HepG2 (cell line): ENCODE data around the gene CRAT. TPM values are rescaled to one million over a fixed set of nuclear protein-coding genes. Genes with fewer than 3 reads are reported as not detected.

Source experiments
- ADNP ChIP-seq: sonication (generic); formaldehyde crosslinking; IDR thresholded peaks from 2 replicates; pipeline ENCODE4 v1.4.0; 2020; ENCODE audit warnings: missing genetic modification reagents
- ELF4 ChIP-seq: sonication (generic); formaldehyde crosslinking; IDR thresholded peaks from 2 replicates; pipeline ENCODE4 v1.5.0; 2020; ENCODE audit warnings: missing genetic modification reagents, mild to moderate bottlenecking, moderate library complexity, borderline replicate concordance
- HOXA9 ChIP-seq: sonication (generic); formaldehyde crosslinking; IDR thresholded peaks from 2 replicates; pipeline ENCODE4 v1.8.1; 2022; ENCODE audit warnings: missing genetic modification reagents, mild to moderate bottlenecking, moderate library complexity, borderline replicate concordance
- KLF15 ChIP-seq: sonication (generic); formaldehyde crosslinking; IDR thresholded peaks from 2 replicates; pipeline ENCODE4 v1.8.1; 2023; ENCODE audit warnings: borderline replicate concordance, mild to moderate bottlenecking, inconsistent platforms, missing genetic modification reagents, mixed read lengths
- MTF1 ChIP-seq: sonication (generic); formaldehyde crosslinking; IDR thresholded peaks from 2 replicates; pipeline ENCODE4 v1.5.0; 2020; ENCODE audit warnings: missing genetic modification reagents
- NFE2 ChIP-seq: sonication (generic); formaldehyde crosslinking; IDR thresholded peaks from 2 replicates; pipeline ENCODE4 v1.4.0; 2020; ENCODE audit warnings: missing genetic modification reagents
- NONO ChIP-seq, 2 experiments: fragments of 450-650 bp in 1 of 2; sonication (generic) in 1 of 2; formaldehyde crosslinking in 1 of 2; IDR thresholded peaks in 1 of 2; conservative IDR thresholded peaks in 1 of 2; 2 replicates each; pipeline versions ENCODE4 v1.6.1 to v1.8.0; 2017 to 2022; ENCODE audit warnings: mild to moderate bottlenecking in 1 of 2, missing genetic modification reagents in 1 of 2, moderate library complexity in 1 of 2
- RERE ChIP-seq: IDR thresholded peaks from 2 replicates; pipeline ENCODE4 v1.6.1; 2016; ENCODE audit warnings: low read depth, missing genetic modification reagents, missing compliant biosample characterization
- STAG1 ChIP-seq: sonication (generic); formaldehyde crosslinking; IDR thresholded peaks from 2 replicates; pipeline ENCODE4 v1.4.0; 2020; ENCODE audit warnings: missing genetic modification reagents
- TMF1 ChIP-seq: sonication (generic); formaldehyde crosslinking; IDR thresholded peaks from 2 replicates; pipeline ENCODE4 v1.8.1; 2022; ENCODE audit warnings: low read depth, missing genetic modification reagents
- ZMAT3 ChIP-seq: sonication (generic); formaldehyde crosslinking; conservative IDR thresholded peaks from 2 replicates; pipeline ENCODE4 v1.7.0; 2021; ENCODE audit warnings: missing genetic modification reagents
- ZNF230 ChIP-seq: sonication (generic); formaldehyde crosslinking; IDR thresholded peaks from 2 replicates; pipeline ENCODE4 v1.4.0; 2020; ENCODE audit warnings: mild to moderate bottlenecking, missing genetic modification reagents
- ZNF605 ChIP-seq: sonication (generic); formaldehyde crosslinking; IDR thresholded peaks from 2 replicates; pipeline ENCODE4 v1.8.0; 2022; ENCODE audit warnings: mild to moderate bottlenecking, missing genetic modification reagents
- ZNF713 ChIP-seq: sonication (generic); formaldehyde crosslinking; IDR thresholded peaks from 2 replicates; pipeline ENCODE4 v1.4.0; 2020; ENCODE audit warnings: mild to moderate bottlenecking, missing genetic modification reagents
- ZNF746 ChIP-seq: sonication (generic); formaldehyde crosslinking; IDR thresholded peaks from 2 replicates; pipeline ENCODE4 v1.8.0; 2022; ENCODE audit warnings: mild to moderate bottlenecking, missing genetic modification reagents
- polyA plus RNA-seq, 8 experiments: library from polyadenylated mRNA; depleted of rRNA in 3 of 8; stranded (reverse) in 7 of 8; unstranded in 1 of 8; fragments of >200 nt; fragmentation: Illumina TruSeq in 4 of 8; extraction: Trizol in 4 of 8; gene quantifications; 2 replicates each; pipeline versions ENCODE4 v1.2.1 to v1.2.3, GENCODE V29; 2011 to 2016; ENCODE audit warnings: low read depth in 4 of 8, missing spikeins in 1 of 8, mixed read lengths in 1 of 8; ENCODE audit not compliant: insufficient read depth in 1 of 8
- total RNA-seq, 5 experiments: library from RNA; depleted of rRNA; stranded (reverse); fragments of >200 nt; fragmentation: Illumina TruSeq; extraction: Trizol; gene quantifications; 2 replicates each; pipeline ENCODE4 v1.2.3, GENCODE V29; 2016; ENCODE audit warnings: low read depth in 1 of 5
- TF ChIP-seq, protein P1 (sequence below): sonication (generic); formaldehyde crosslinking; IDR thresholded peaks from 2 replicates; pipeline ENCODE4 v1.5.0; 2020; ENCODE audit warnings: missing genetic modification reagents
- TF ChIP-seq, protein P2 (sequence below): conservative IDR thresholded peaks from 2 replicates; pipeline ENCODE4 v1.6.1; 2018; ENCODE audit warnings: missing genetic modification reagents
- TF ChIP-seq, protein P3 (sequence below): IDR thresholded peaks from 2 replicates; pipeline ENCODE4 v1.6.1; 2016; ENCODE audit warnings: missing compliant biosample characterization, missing genetic modification reagents, borderline replicate concordance
- TF ChIP-seq, protein P4 (sequence below): sonication (generic); formaldehyde crosslinking; IDR thresholded peaks from 2 replicates; pipeline ENCODE4 v1.8.1; 2023; ENCODE audit warnings: missing genetic modification reagents, inconsistent platforms, borderline replicate concordance

Gene CRAT
- total and polyA plus RNA-seq, 2 of the 13 experiments (the other 11 are each of a cell fraction or from before 2014, with no cell fraction given) = 26.1 to 26.6 TPM

GRCh38 chr9:129102791-129103594, 7.6 kb downstream of the CRAT start (continued):
- TF ChIP-seq STAG1 (CRISPR knock-in tag) (peak; percentile 16; the same call in 1 of the 2 replicates), ZNF746 (CRISPR knock-in tag) (no peak), RERE (CRISPR knock-in tag) (no peak), ZNF230 (CRISPR knock-in tag) (no peak), ZNF605 (no peak), ADNP (CRISPR knock-in tag) (no peak), ZNF713 (CRISPR knock-in tag) (no peak), MTF1 (CRISPR knock-in tag) (no peak), NONO (IDR thresholded peaks at IDR 0.05) (no peak), NONO (CRISPR knock-in tag; conservative IDR thresholded peaks at IDR 0.05) (no peak), ELF4 (CRISPR knock-in tag) (no peak), NFE2 (no peak), TMF1 (no peak), HOXA9 (no peak), KLF15 (no peak), ZMAT3 (CRISPR knock-in tag) (0 out of 2 replicates have a peak, but pooled peaks have one; percentile 30)
- TF ChIP-seq, protein P1, sequence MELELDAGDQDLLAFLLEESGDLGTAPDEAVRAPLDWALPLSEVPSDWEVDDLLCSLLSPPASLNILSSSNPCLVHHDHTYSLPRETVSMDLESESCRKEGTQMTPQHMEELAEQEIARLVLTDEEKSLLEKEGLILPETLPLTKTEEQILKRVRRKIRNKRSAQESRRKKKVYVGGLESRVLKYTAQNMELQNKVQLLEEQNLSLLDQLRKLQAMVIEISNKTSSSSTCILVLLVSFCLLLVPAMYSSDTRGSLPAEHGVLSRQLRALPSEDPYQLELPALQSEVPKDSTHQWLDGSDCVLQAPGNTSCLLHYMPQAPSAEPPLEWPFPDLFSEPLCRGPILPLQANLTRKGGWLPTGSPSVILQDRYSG (CRISPR knock-in tag) = no peak
- TF ChIP-seq, protein P2, sequence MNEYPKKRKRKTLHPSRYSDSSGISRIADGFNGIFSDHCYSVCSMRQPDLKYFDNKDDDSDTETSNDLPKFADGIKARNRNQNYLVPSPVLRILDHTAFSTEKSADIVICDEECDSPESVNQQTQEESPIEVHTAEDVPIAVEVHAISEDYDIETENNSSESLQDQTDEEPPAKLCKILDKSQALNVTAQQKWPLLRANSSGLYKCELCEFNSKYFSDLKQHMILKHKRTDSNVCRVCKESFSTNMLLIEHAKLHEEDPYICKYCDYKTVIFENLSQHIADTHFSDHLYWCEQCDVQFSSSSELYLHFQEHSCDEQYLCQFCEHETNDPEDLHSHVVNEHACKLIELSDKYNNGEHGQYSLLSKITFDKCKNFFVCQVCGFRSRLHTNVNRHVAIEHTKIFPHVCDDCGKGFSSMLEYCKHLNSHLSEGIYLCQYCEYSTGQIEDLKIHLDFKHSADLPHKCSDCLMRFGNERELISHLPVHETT = no peak
- TF ChIP-seq, protein P3, sequence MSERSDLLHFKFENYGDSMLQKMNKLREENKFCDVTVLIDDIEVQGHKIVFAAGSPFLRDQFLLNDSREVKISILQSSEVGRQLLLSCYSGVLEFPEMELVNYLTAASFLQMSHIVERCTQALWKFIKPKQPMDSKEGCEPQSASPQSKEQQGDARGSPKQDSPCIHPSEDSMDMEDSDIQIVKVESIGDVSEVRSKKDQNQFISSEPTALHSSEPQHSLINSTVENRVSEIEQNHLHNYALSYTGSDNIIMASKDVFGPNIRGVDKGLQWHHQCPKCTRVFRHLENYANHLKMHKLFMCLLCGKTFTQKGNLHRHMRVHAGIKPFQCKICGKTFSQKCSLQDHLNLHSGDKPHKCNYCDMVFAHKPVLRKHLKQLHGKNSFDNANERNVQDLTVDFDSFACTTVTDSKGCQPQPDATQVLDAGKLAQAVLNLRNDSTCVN (CRISPR knock-in tag) = no peak
- TF ChIP-seq, protein P4, sequence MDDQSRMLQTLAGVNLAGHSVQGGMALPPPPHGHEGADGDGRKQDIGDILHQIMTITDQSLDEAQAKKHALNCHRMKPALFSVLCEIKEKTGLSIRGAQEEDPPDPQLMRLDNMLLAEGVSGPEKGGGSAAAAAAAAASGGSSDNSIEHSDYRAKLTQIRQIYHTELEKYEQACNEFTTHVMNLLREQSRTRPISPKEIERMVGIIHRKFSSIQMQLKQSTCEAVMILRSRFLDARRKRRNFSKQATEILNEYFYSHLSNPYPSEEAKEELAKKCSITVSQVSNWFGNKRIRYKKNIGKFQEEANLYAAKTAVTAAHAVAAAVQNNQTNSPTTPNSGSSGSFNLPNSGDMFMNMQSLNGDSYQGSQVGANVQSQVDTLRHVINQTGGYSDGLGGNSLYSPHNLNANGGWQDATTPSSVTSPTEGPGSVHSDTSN = no peak
